GM12878 (cell line): ENCODE results near the gene FRAS1. TPM values are rescaled to one million over a fixed set of nuclear protein-coding genes. Genes with fewer than 3 reads are reported as not detected.
"Not testable (repeated sequence)": the region's sequence is repeated elsewhere in the genome, so short reads cannot be mapped to it uniquely, and the experiment has no call there.

Source experiments
- ATAC-seq: fragments of 200-7000 bp; cut with Tn5 transposase; 3 replicates; pipeline ENCODE4 v1.9.1; 2020; ENCODE audit warnings: mild to moderate bottlenecking, moderate library complexity
- BruUV-seq: library from RNA; stranded (reverse); fragments of 400-500 nt; replicated peaks from 2 replicates; lab custom pipeline; 2021; lab: Mats Ljungman, UMichigan
- CTCF ChIA-PET: fragments of 300-600 bp; sonication (Branson Sonifier 250); formaldehyde crosslinking; extraction: SDS; loops from one replicate; lab custom pipeline; 2021; ENCODE audit warnings: inconsistent platforms; lab: Yijun Ruan, JAX
- POLR2A ChIA-PET: fragments of 350-600 bp; formaldehyde crosslinking; extraction: SDS; loops from one replicate; lab custom pipeline; 2021; ENCODE audit warnings: inconsistent platforms; lab: Charles Lee
- RAD21 ChIA-PET: fragments of 300-600 bp; sonication (Branson Sonifier 250); formaldehyde crosslinking; loops from one replicate; lab custom pipeline; 2023; ENCODE audit warnings: antibody characterized with exemption; ENCODE audit not compliant: unreplicated experiment; lab: Charles Lee
- SMC1A ChIA-PET: fragments of 300-600 bp; sonication (Branson Sonifier 250); formaldehyde crosslinking; loops from one replicate; lab custom pipeline; 2023; ENCODE audit not compliant: unreplicated experiment, uncharacterized antibody; lab: Charles Lee
- DNase-seq: peaks from one replicate; pipeline ENCODE4 v3.0.0-alpha.2; 2011; ENCODE audit warnings: low read depth, low spot score
- FAIRE-seq: peaks from 3 replicates; lab custom pipeline; 2011; peaks lifted over from hg19 to GRCh38; lab: Jason Lieb, UNC
- H2AFZ ChIP-seq: 2 replicates; pipeline ENCODE4 v1.6.0; 2011; ENCODE audit warnings: low read depth, low read length, control low read depth; ENCODE audit not compliant: control insufficient read depth
- H3K27ac ChIP-seq: 2 replicates; pipeline ENCODE4 v1.5.1; 2011; ENCODE audit warnings: control low read depth; ENCODE audit not compliant: control insufficient read depth, insufficient read depth
- H3K27me3 ChIP-seq, 2 experiments: replicated peaks in 1 of 2; 2 replicates each; pipeline versions ENCODE4 v1.6.0 to v1.6.1; 2011; ENCODE audit warnings: low read length in 1 of 2; ENCODE audit not compliant: control insufficient read depth in 2 of 2, insufficient read depth in 2 of 2
- H3K36me3 ChIP-seq, 2 experiments: 2 replicates each; pipeline ENCODE4 v1.5.1; 2011; ENCODE audit warnings: low read length in 1 of 2; ENCODE audit not compliant: control insufficient read depth in 2 of 2, insufficient read depth in 2 of 2
- H3K4me1 ChIP-seq: 2 replicates; pipeline ENCODE4 v1.6.1; 2011; ENCODE audit warnings: mild to moderate bottlenecking, low read length, moderate library complexity, mixed read lengths; ENCODE audit not compliant: control insufficient read depth, insufficient read depth
- H3K4me2 ChIP-seq: 2 replicates; pipeline ENCODE4 v1.6.0; 2011; ENCODE audit warnings: control low read depth; ENCODE audit not compliant: control insufficient read depth, insufficient read depth
- H3K4me3 ChIP-seq: fragments of 200-600 bp; sonication (generic); 2 replicates; pipeline ENCODE4 v1.5.1; 2016
- H3K79me2 ChIP-seq: 2 replicates; pipeline ENCODE4 v1.6.0; 2011; ENCODE audit warnings: low read length; ENCODE audit not compliant: control insufficient read depth, insufficient read depth
- H3K9ac ChIP-seq: 2 replicates; pipeline ENCODE4 v1.8.0; 2011; ENCODE audit warnings: low read length, control low read depth, mixed read lengths; ENCODE audit not compliant: control insufficient read depth, insufficient read depth
- H3K9me3 ChIP-seq: replicated peaks from 3 replicates; pipeline ENCODE4 v1.5.1; 2011; ENCODE audit warnings: mild to moderate bottlenecking, low read length; ENCODE audit not compliant: control insufficient read depth, insufficient read depth
- H4K20me1 ChIP-seq: 2 replicates; pipeline ENCODE4 v1.6.0; 2011; ENCODE audit not compliant: control insufficient read depth, insufficient read depth
- ATF7 ChIP-seq: fragments of 450-650 bp; IDR thresholded peaks from 2 replicates; pipeline ENCODE4 v1.6.1; 2016; ENCODE audit warnings: low read depth, mild to moderate bottlenecking
- CREB1 ChIP-seq: IDR thresholded peaks from 2 replicates; pipeline ENCODE4 v1.6.1; 2012; ENCODE audit warnings: low read depth, mild to moderate bottlenecking, inconsistent platforms
- YY1 ChIP-seq: IDR thresholded peaks from 2 replicates; pipeline ENCODE4 v1.6.1; 2011; ENCODE audit warnings: low read depth, mild to moderate bottlenecking, low read length
- ZNF687 ChIP-seq: fragments of 450-650 bp; IDR thresholded peaks from 2 replicates; pipeline ENCODE4 v1.6.1; 2017; ENCODE audit warnings: mild to moderate bottlenecking, moderate library complexity
- WGBS: methylation state at CpG from one replicate; pipeline ENCODE4 v1.1.6; 2016; ENCODE audit warnings: low lambda C conversion rate; ENCODE audit not compliant: insufficient replicate concordance, insufficient coverage; ENCODE audit errors: missing lambda C conversion rate; 5-methylcytosine and 5-hydroxymethylcytosine counted together
- in situ Hi-C: fragments of 300-500 bp; cut with MboI; formaldehyde crosslinking; loops from 9 replicates; pipeline ENCODE4 v1.14.3; 2018; ENCODE audit warnings: mixed read lengths
- intact Hi-C: fragments of 100-400 bp; cut with micrococcal nuclease; formaldehyde crosslinking; loops from one replicate; pipeline ENCODE4 v1.14.2; 2022; ENCODE audit not compliant: unreplicated experiment
- polyA plus RNA-seq, 11 experiments: library from polyadenylated mRNA; depleted of rRNA in 4 of 11; unstranded in 6 of 11; stranded (reverse) in 5 of 11; fragments of >200 nt; fragmentation: Nextera tagmentation in 4 of 11; fragmentation: Illumina TruSeq in 1 of 11; extraction: Ambion mirVana in 4 of 11; extraction: Trizol in 1 of 11; gene quantifications; 1 replicate in 1 of 11; 2 replicates in 10 of 11; pipeline versions ENCODE4 v1.2.1 to v1.2.3, GENCODE V29; 2011 to 2016; ENCODE audit warnings: inconsistent platforms in 2 of 11, missing spikeins in 2 of 11, low read depth in 1 of 11
- total RNA-seq, 4 experiments: library from RNA; depleted of rRNA in 3 of 4; stranded (reverse); fragments of >200 nt in 3 of 4; fragmentation: Illumina TruSeq in 1 of 4; extraction: Trizol in 1 of 4; gene quantifications; 2 replicates each; pipeline versions ENCODE4 v1.2.1 to v1.2.3, GENCODE V29; 2013 to 2021

The FRAS1 gene
- total and polyA plus RNA-seq, 10 of the 15 experiments (the other 5 are each of a cell fraction or from before 2014, with no cell fraction given): 0.08 to 11.7 (median 0.20) TPM

GRCh38 chr4:78268597-78268996 is 211.5 kb downstream of the FRAS1 start (continued):
- TF ChIP-seq ZNF687: no peak
- TF ChIP-seq CREB1: no peak
- TF ChIP-seq YY1: no peak
- TF ChIP-seq ATF7: no peak

- 32% methylated on average over 4 of the region's 4 CpGs for WGBS
- BruUV-seq, ATAC-seq, RAD21 ChIA-PET, H3K79me2 ChIP-seq, H3K36me3 ChIP-seq, H3K4me3 ChIP-seq, H3K4me1 ChIP-seq, H3K27ac ChIP-seq, H3K4me2 ChIP-seq, H2AFZ ChIP-seq, DNase-seq, H3K9me3 ChIP-seq, intact Hi-C loops, H3K27me3 ChIP-seq, FAIRE-seq, H4K20me1 ChIP-seq, CTCF ChIA-PET, in situ Hi-C loops, H3K9ac ChIP-seq, POLR2A ChIA-PET: not testable (repeated sequence)
- SMC1A ChIA-PET: interaction anchor here (0.8 to 0.9 kb wide), 3 partner anchors 23 to 281 kb away, joined by 3 read pairs; no protein-coding TSS in a partner anchor
Measured at GRCh38 chr4:78275450-78275849, 218.3 kb downstream of the FRAS1 start.
